BLaER1 treated with 17β-estradiol and CSF1 and Interleukin-3, amounts not matched to agents 10 nM and 100 nM (cell line): ENCODE measurements around the gene LMCD1.

Experiments used
- H3K27ac ChIP-seq, 11 experiments: shearing (Covaris generic); formaldehyde crosslinking; 2 replicates each; pipeline ENCODE4 v1.8.1; 2022
- H3K27me3 ChIP-seq, 11 experiments: shearing (Covaris generic); formaldehyde crosslinking; 2 replicates each; pipeline ENCODE4 v1.8.1; 2022
- H3K36me3 ChIP-seq, 11 experiments: shearing (Covaris generic); formaldehyde crosslinking; 2 replicates each; pipeline ENCODE4 v1.8.1; 2022
- H3K4me1 ChIP-seq, 10 experiments: shearing (Covaris generic); formaldehyde crosslinking; 2 replicates each; pipeline ENCODE4 v1.8.1; 2022
- H3K4me2 ChIP-seq, 11 experiments: shearing (Covaris generic); formaldehyde crosslinking; 2 replicates each; pipeline ENCODE4 v1.8.1; 2022
- H3K4me3 ChIP-seq, 10 experiments: shearing (Covaris generic); formaldehyde crosslinking; 2 replicates each; pipeline ENCODE4 v1.8.1; 2022
- H3K9ac ChIP-seq, 11 experiments: shearing (Covaris generic); formaldehyde crosslinking; 2 replicates each; pipeline ENCODE4 v1.8.1; 2022
- H3K9me3 ChIP-seq, 11 experiments: shearing (Covaris generic); formaldehyde crosslinking; replicated peaks in 1 of 11; 2 replicates each; pipeline ENCODE4 v1.8.1; 2022
- H4K20me1 ChIP-seq, 11 experiments: shearing (Covaris generic); formaldehyde crosslinking; 2 replicates each; pipeline ENCODE4 v1.8.1; 2022
- Cebpa-rat ChIP-seq, 11 experiments: shearing (Covaris generic); IDR thresholded peaks; 2 replicates each; pipeline ENCODE4 v1.8.1; 2022

Gene LMCD1

GRCh38 chr3:8489278-8489792 is 12.3 kb upstream of the LMCD1 start:
- TF ChIP-seq Cebpa-rat (IDR thresholded peaks at IDR 0.05), result no peak
- H4K20me1 ChIP-seq, result no peaks in the 10 kb centered on the region
- no peak overlapping the region for H3K27ac ChIP-seq
- no peaks in the 10 kb centered on the region for H3K27me3 ChIP-seq
- H3K4me2 ChIP-seq, result no peak overlapping the region
- 0 out of 22 replicates have a peak, but pooled peaks cover 0 to 4% (median 0%) of the 10 kb centered on the region in 11 experiments for H3K9me3 ChIP-seq
- H3K4me1 ChIP-seq, result peaks cover 0 to 16% (median 0%) of the 10 kb centered on the region in 10 experiments; a peak in 8 of 20 replicates
- H3K9ac ChIP-seq, result no peak overlapping the region
- H3K4me3 ChIP-seq, result no peak overlapping the region
- no peaks in the 10 kb centered on the region for H3K36me3 ChIP-seq

- Histone ChIP-seq H3K4me2 (no peak overlapping the region), H3K9me3 (no peaks in the 10 kb centered on the region), H3K9ac (no peak overlapping the region), H3K27ac (no peak overlapping the region), H3K27me3 (no peaks in the 10 kb centered on the region), H3K4me1 (peaks cover 0 to 16% (median 0%) of the 10 kb centered on the region in 10 experiments; a peak in 8 of 20 replicates), H3K4me3 (no peak overlapping the region), H3K36me3 (no peaks in the 10 kb centered on the region), H4K20me1 (no peaks in the 10 kb centered on the region)
- no peak for TF ChIP-seq Cebpa-rat (IDR thresholded peaks at IDR 0.05)
Measured at GRCh38 chr3:8490079-8490552, 11.5 kb upstream of the LMCD1 start.

GRCh38 chr3:8491271-8492144 is 10.1 kb upstream of the LMCD1 start:
- Histone ChIP-seq H3K4me2 (peak overlapping the region in 5 of 11 experiments; percentile 23 to 60 (median 54); a peak in 8 of 22 replicates), H3K27ac (no peak overlapping the region), H3K9ac (no peak overlapping the region), H3K4me3 (no peak overlapping the region), H3K4me1 (peaks cover 0 to 16% (median 0%) of the 10 kb centered on the region in 10 experiments; a peak in 8 of 20 replicates), H4K20me1 (no peaks in the 10 kb centered on the region), H3K9me3 (no peaks in the 10 kb centered on the region), H3K36me3 (no peaks in the 10 kb centered on the region), H3K27me3 (no peaks in the 10 kb centered on the region)
- no peak for TF ChIP-seq Cebpa-rat (IDR thresholded peaks at IDR 0.05)

- Histone ChIP-seq H4K20me1 (no peaks in the 10 kb centered on the region), H3K27ac (no peak overlapping the region), H3K9ac (no peak overlapping the region), H3K4me1 (peaks cover 0 to 16% (median 0%) of the 10 kb centered on the region in 10 experiments; a peak in 8 of 20 replicates), H3K9me3 (no peaks in the 10 kb centered on the region), H3K36me3 (no peaks in the 10 kb centered on the region), H3K4me2 (no peak overlapping the region), H3K27me3 (no peaks in the 10 kb centered on the region), H3K4me3 (no peak overlapping the region)
- no peak for TF ChIP-seq Cebpa-rat (IDR thresholded peaks at IDR 0.05)
Measured at GRCh38 chr3:8492744-8493511, 8.7 kb upstream of the LMCD1 start.

- Histone ChIP-seq H3K9ac (no peak overlapping the region), H3K27ac (no peak overlapping the region), H3K4me2 (no peak overlapping the region)
Measured at GRCh38 chr3:8493744-8494143, 7.9 kb upstream of the LMCD1 start.

GRCh38 chr3:8494327-8494726 is 7.3 kb upstream of the LMCD1 start:
- no peak overlapping the region for H3K4me2 ChIP-seq
- H3K4me1 ChIP-seq, result peaks cover 0 to 16% (median 0%) of the 10 kb centered on the region in 10 experiments; a peak in 8 of 20 replicates
- no peak overlapping the region for H3K27ac ChIP-seq
- no peaks in the 10 kb centered on the region for H4K20me1 ChIP-seq
- no peaks in the 10 kb centered on the region for H3K36me3 ChIP-seq
- no peak overlapping the region for H3K9ac ChIP-seq
- no peak overlapping the region for H3K4me3 ChIP-seq
- no peak for TF ChIP-seq Cebpa-rat (IDR thresholded peaks at IDR 0.05)
- H3K9me3 ChIP-seq, result 0 out of 22 replicates have a peak, but pooled peaks cover 0 to 2% (median 0%) of the 10 kb centered on the region in 11 experiments
- no peaks in the 10 kb centered on the region for H3K27me3 ChIP-seq

More at GRCh38 chr3:8493744-8494143, 7.9 kb upstream of the LMCD1 start:
- H3K4me3 ChIP-seq, result no peak overlapping the region
- no peaks in the 10 kb centered on the region for H3K9me3 ChIP-seq
- no peaks in the 10 kb centered on the region for H4K20me1 ChIP-seq
- no peak for TF ChIP-seq Cebpa-rat (IDR thresholded peaks at IDR 0.05)
- peaks cover 0 to 16% (median 0%) of the 10 kb centered on the region in 10 experiments; a peak in 8 of 20 replicates for H3K4me1 ChIP-seq
- H3K27me3 ChIP-seq, result no peaks in the 10 kb centered on the region
- H3K36me3 ChIP-seq, result no peaks in the 10 kb centered on the region

- Histone ChIP-seq H3K9me3 (peaks cover 0 to 18% (median 8%) of the 10 kb centered on the region in 11 experiments; a peak in 19 of 22 replicates), H3K36me3 (no peaks in the 10 kb centered on the region), H3K4me2 (no peak overlapping the region), H3K27ac (no peak overlapping the region), H3K9ac (no peak overlapping the region), H3K4me3 (no peak overlapping the region), H3K27me3 (no peaks in the 10 kb centered on the region), H4K20me1 (no peaks in the 10 kb centered on the region), H3K4me1 (peaks cover 0 to 3% (median 3%) of the 10 kb centered on the region in 10 experiments; a peak in 16 of 20 replicates)
- no peak for TF ChIP-seq Cebpa-rat (IDR thresholded peaks at IDR 0.05)
Measured at GRCh38 chr3:8497582-8497981, 4.0 kb upstream of the LMCD1 start.

- H3K4me1 ChIP-seq, result peaks cover 4 to 20% (median 19%) of the 10 kb centered on the region in 10 experiments; a peak in 16 of 20 replicates
- H3K9me3 ChIP-seq, result peaks cover 0 to 18% (median 8%) of the 10 kb centered on the region in 11 experiments; a peak in 19 of 22 replicates
- H3K36me3 ChIP-seq, result no peaks in the 10 kb centered on the region
- no peak overlapping the region for H3K9ac ChIP-seq
- no peaks in the 10 kb centered on the region for H4K20me1 ChIP-seq
- H3K4me3 ChIP-seq, result no peak overlapping the region
- TF ChIP-seq Cebpa-rat (IDR thresholded peaks at IDR 0.05), result no peak
- H3K27ac ChIP-seq, result no peak overlapping the region
- H3K27me3 ChIP-seq, result no peaks in the 10 kb centered on the region
- H3K4me2 ChIP-seq, result no peak overlapping the region
Measured at GRCh38 chr3:8499181-8499611, 2.4 kb upstream of the LMCD1 start.
